Measurements from ENCODE around the gene ADAM12. TPM values are rescaled to one million over a fixed set of nuclear protein-coding genes. Genes with fewer than 3 reads are reported as not detected.

Gene ADAM12
- total and polyA plus RNA-seq, 8 donors, result 0.03 to 3.7 (median 0.15) TPM

GRCh38 chr10:126392469-126392868 lies 4.2 kb upstream of the ADAM12 start:
- DNase-seq (no peak), FAIRE-seq (no peak), ATAC-seq (no peak)
- no peaks in the 10 kb centered on the region for H3K27me3 ChIP-seq
- no peak overlapping the region for H3K4me3 ChIP-seq
- no peak overlapping the region for H3K27ac ChIP-seq
- no peak for TF ChIP-seq CTCF (IDR thresholded peaks at IDR 0.05)
- H3K36me3 ChIP-seq, result no peaks in the 10 kb centered on the region
- H3K9me3 ChIP-seq, result no peaks in the 10 kb centered on the region
- 56 to 60% methylated on average over 8 of the region's 8 CpGs for WGBS, 2 donors
- peaks cover 0 to 6% (median 0%) of the 10 kb centered on the region in 3 donors for H3K4me1 ChIP-seq
- intact Hi-C loops (cut with DNase I), result no loop called here

- intact Hi-C loops (cut with DNase I), result no loop called here
- 79 to 85% methylated on average over 6 of the region's 6 CpGs for WGBS, 2 donors
- Histone ChIP-seq H3K27ac (no peak overlapping the region), H3K9me3 (no peaks in the 10 kb centered on the region), H3K36me3 (no peaks in the 10 kb centered on the region), H3K4me1 (peaks cover 0 to 9% (median 0%) of the 10 kb centered on the region in 3 donors), H3K27me3 (no peaks in the 10 kb centered on the region), H3K4me3 (no peak overlapping the region)
- TF ChIP-seq CTCF (IDR thresholded peaks at IDR 0.05), result no peak
- ATAC-seq, result no peak
- no peak for FAIRE-seq
- no peak for DNase-seq
These were observed 3.8 kb upstream of the ADAM12 start for GRCh38 chr10:126392068-126392467.

- FAIRE-seq (no peak), DNase-seq (no peak), ATAC-seq (no peak)
- WGBS, 2 donors, result 39 to 41% methylated on average over 9 of the region's 9 CpGs
- H3K36me3 ChIP-seq, result no peaks in the 10 kb centered on the region
- no peak overlapping the region for H3K27ac ChIP-seq
- H3K27me3 ChIP-seq, result no peaks in the 10 kb centered on the region
- H3K9me3 ChIP-seq, result no peaks in the 10 kb centered on the region
- H3K4me1 ChIP-seq, result peaks cover 0 to 9% (median 0%) of the 10 kb centered on the region in 3 donors
- intact Hi-C loops (cut with DNase I), result no loop called here
- no peak for TF ChIP-seq CTCF (IDR thresholded peaks at IDR 0.05)
- no peak overlapping the region for H3K4me3 ChIP-seq
These were observed 3.1 kb upstream of the ADAM12 start for GRCh38 chr10:126391192-126391885.

- H3K9me3 ChIP-seq, result no peaks in the 10 kb centered on the region
- H3K27ac ChIP-seq, result no peak overlapping the region
- H3K27me3 ChIP-seq, result no peaks in the 10 kb centered on the region
- no peak for FAIRE-seq
- no peak for ATAC-seq
- H3K4me1 ChIP-seq, result peaks cover 0 to 9% (median 0%) of the 10 kb centered on the region in 3 donors
- no peak for TF ChIP-seq CTCF (IDR thresholded peaks at IDR 0.05)
- 77 to 78% methylated on average over 4 of the region's 4 CpGs for WGBS, 2 donors
- DNase-seq, result no peak
- intact Hi-C loops (cut with DNase I), result no loop called here
- H3K4me3 ChIP-seq, result no peak overlapping the region
- H3K36me3 ChIP-seq, result no peaks in the 10 kb centered on the region
These were observed 2.0 kb upstream of the ADAM12 start for GRCh38 chr10:126390324-126390723.
